Mesenteric fat pad (tissue), 1 donor: ENCODE measurements around the gene TMEM200A. TPM values are rescaled to one million over a fixed set of nuclear protein-coding genes. Genes with fewer than 3 reads are reported as not detected.

ENCODE experiments used
- DNase-seq: peaks from one replicate; pipeline ENCODE4 v3.0.0-alpha.2; 2020; ENCODE audit warnings: low spot score
- total RNA-seq: library from RNA; stranded (reverse); fragmentation: NEBNext Ultra II Directional; extraction: Animal tissue kit (Norgen Biotek cat#: 25700); gene quantifications from one replicate; pipeline ENCODE4 v1.2.1, GENCODE V29; 2021
- donor health status: DM: yes; HTN: yes; CAD: no.

Gene TMEM200A
- total RNA-seq, 1 donor from 2014 or later = 4.3 TPM

GRCh38 chr6:130423044-130423443 lies 57.2 kb downstream of the TMEM200A start:
- DNase-seq = no peak

GRCh38 chr6:130424710-130425109 lies 58.9 kb downstream of the TMEM200A start:
- no peak for DNase-seq

GRCh38 chr6:130425537-130425936 lies 59.7 kb downstream of the TMEM200A start:
- no peak for DNase-seq

GRCh38 chr6:130426066-130426721 lies 60.4 kb downstream of the TMEM200A start:
- no peak for DNase-seq

- no peak for DNase-seq
Measured at GRCh38 chr6:130431346-130431852, 65.6 kb downstream of the TMEM200A start.

GRCh38 chr6:130432838-130433237 lies 67.0 kb downstream of the TMEM200A start:
- DNase-seq = no peak

GRCh38 chr6:130434174-130434873 lies 68.5 kb downstream of the TMEM200A start:
- no peak for DNase-seq

- DNase-seq = no peak
Measured at GRCh38 chr6:130435181-130435580, 69.4 kb downstream of the TMEM200A start.

- no peak for DNase-seq
Measured at GRCh38 chr6:130437961-130438360, 72.1 kb downstream of the TMEM200A start.

GRCh38 chr6:130447374-130447773 lies 81.6 kb downstream of the TMEM200A start:
- no peak for DNase-seq

- DNase-seq = no peak
Measured at GRCh38 chr6:130452336-130452735, 86.5 kb downstream of the TMEM200A start.

- no peak for DNase-seq
Measured at GRCh38 chr6:130453230-130453629, 87.4 kb downstream of the TMEM200A start.

- DNase-seq = no peak
Measured at GRCh38 chr6:130457605-130458004, 91.8 kb downstream of the TMEM200A start.

GRCh38 chr6:130459316-130459715 lies 93.5 kb downstream of the TMEM200A start:
- no peak for DNase-seq

- no peak for DNase-seq
Measured at GRCh38 chr6:130460934-130461333, 95.1 kb downstream of the TMEM200A start.

- DNase-seq = no peak
Measured at GRCh38 chr6:130466052-130466747, 100.4 kb downstream of the TMEM200A start.

- DNase-seq = no peak
Measured at GRCh38 chr6:130466748-130467061, 100.9 kb downstream of the TMEM200A start.

GRCh38 chr6:130467146-130468050 lies 101.6 kb downstream of the TMEM200A start:
- DNase-seq = no peak

GRCh38 chr6:130470766-130471165 lies 104.9 kb downstream of the TMEM200A start:
- DNase-seq = no peak

- DNase-seq = no peak
Measured at GRCh38 chr6:130473886-130474285, 108.1 kb downstream of the TMEM200A start.
